SK-N-SH treated with all-trans-retinoic acid at 6 μM for 48 hours (cell line): ENCODE data around the gene TSHZ1.

Experiments
- ATAC-seq: fragments of 200-7000 bp; cut with Tn5 transposase; 3 replicates; pipeline ENCODE4 v1.9.1; 2020; ENCODE audit warnings: mild to moderate bottlenecking, moderate library complexity
- ARNTL ChIP-seq: fragments of 450-650 bp; formaldehyde crosslinking; IDR thresholded peaks from 2 replicates; pipeline ENCODE4 v1.5.0; 2020; ENCODE audit warnings: low read depth, mild to moderate bottlenecking, moderate library complexity, borderline replicate concordance
- BACH2 ChIP-seq: fragments of 250-450 bp; sonication (Bioruptor Pico); IDR thresholded peaks from 2 replicates; pipeline ENCODE4 v1.9.0; 2021; ENCODE audit warnings: mild to moderate bottlenecking, borderline replicate concordance
- CREB5 ChIP-seq: fragments of 250-450 bp; sonication (Bioruptor Pico); IDR thresholded peaks from 2 replicates; pipeline ENCODE4 v1.5.1; 2020; ENCODE audit warnings: low read depth, mild to moderate bottlenecking, moderate library complexity
- CSDC2 ChIP-seq: fragments of 250-450 bp; sonication (Bioruptor Pico); IDR thresholded peaks from 2 replicates; pipeline ENCODE4 v1.5.0; 2020; ENCODE audit warnings: mild to moderate bottlenecking, moderate library complexity
- CSRNP3 ChIP-seq: fragments of 250-450 bp; sonication (Bioruptor Pico); IDR thresholded peaks from 2 replicates; pipeline ENCODE4 v1.5.1; 2021; ENCODE audit warnings: mild to moderate bottlenecking, moderate library complexity
- ESRRG ChIP-seq: fragments of 250-450 bp; sonication (Bioruptor Pico); IDR thresholded peaks from 2 replicates; pipeline ENCODE4 v1.6.1; 2021; ENCODE audit warnings: mild to moderate bottlenecking
- GLIS3 ChIP-seq: fragments of 250-450 bp; sonication (Bioruptor Pico); IDR thresholded peaks from 2 replicates; pipeline ENCODE4 v1.5.0; 2020; ENCODE audit warnings: mild to moderate bottlenecking, moderate library complexity
- ISL1 ChIP-seq: fragments of 250-450 bp; sonication (Bioruptor Pico); IDR thresholded peaks from 2 replicates; pipeline ENCODE4 v2.1.2; 2022; ENCODE audit warnings: mild to moderate bottlenecking, moderate library complexity
- OSR1 ChIP-seq: fragments of 250-450 bp; sonication (Bioruptor Pico); IDR thresholded peaks from 2 replicates; pipeline ENCODE4 v1.8.0; 2022; ENCODE audit warnings: moderate library complexity, mild to moderate bottlenecking, inconsistent platforms
- PATZ1 ChIP-seq: fragments of 250-450 bp; sonication (Bioruptor Pico); IDR thresholded peaks from 2 replicates; pipeline ENCODE4 v1.8.0; 2020; ENCODE audit warnings: mild to moderate bottlenecking, moderate library complexity, borderline replicate concordance
- POU6F1 ChIP-seq: fragments of 250-450 bp; sonication (Bioruptor Pico); IDR thresholded peaks from 2 replicates; pipeline ENCODE4 v1.8.0; 2021; ENCODE audit warnings: low read depth, mild to moderate bottlenecking, moderate library complexity, borderline replicate concordance
- PPARA ChIP-seq: fragments of 250-450 bp; sonication (Bioruptor Pico); IDR thresholded peaks from 2 replicates; pipeline ENCODE4 v1.5.0; 2020; ENCODE audit warnings: mild to moderate bottlenecking, borderline replicate concordance
- RARB ChIP-seq: fragments of 250-450 bp; sonication (Bioruptor Pico); IDR thresholded peaks from 2 replicates; pipeline ENCODE4 v1.8.0; 2021; ENCODE audit warnings: mild to moderate bottlenecking, moderate library complexity
- SNAI2 ChIP-seq: fragments of 250-450 bp; sonication (Bioruptor Pico); IDR thresholded peaks from 2 replicates; pipeline ENCODE4 v1.5.0; 2020; ENCODE audit warnings: mild to moderate bottlenecking, moderate library complexity
- TCF4 ChIP-seq: fragments of 250-450 bp; sonication (Bioruptor Pico); IDR thresholded peaks from 2 replicates; pipeline ENCODE4 v1.8.0; 2021; ENCODE audit warnings: mild to moderate bottlenecking, moderate library complexity, borderline replicate concordance
- TOX ChIP-seq: fragments of 250-450 bp; sonication (Bioruptor Pico); IDR thresholded peaks from 2 replicates; pipeline ENCODE4 v1.8.0; 2021; ENCODE audit warnings: mild to moderate bottlenecking, moderate library complexity, borderline replicate concordance
- TSHZ2 ChIP-seq: fragments of 250-450 bp; sonication (Bioruptor Pico); IDR thresholded peaks from 2 replicates; pipeline ENCODE4 v1.5.0; 2020; ENCODE audit warnings: mild to moderate bottlenecking, moderate library complexity
- ZC3H10 ChIP-seq: fragments of 250-450 bp; sonication (Bioruptor Pico); IDR thresholded peaks from 2 replicates; pipeline ENCODE4 v1.5.1; 2021; ENCODE audit warnings: mild to moderate bottlenecking, moderate library complexity
- ZFP3 ChIP-seq: fragments of 250-450 bp; sonication (Bioruptor Pico); IDR thresholded peaks from 2 replicates; pipeline ENCODE4 v1.5.0; 2020; ENCODE audit warnings: mild to moderate bottlenecking, moderate library complexity
- ZFP30 ChIP-seq: fragments of 450-650 bp; formaldehyde crosslinking; IDR thresholded peaks from 2 replicates; pipeline ENCODE4 v1.5.0; 2022; ENCODE audit warnings: mild to moderate bottlenecking, moderate library complexity
- ZNF565 ChIP-seq: fragments of 450-650 bp; formaldehyde crosslinking; conservative IDR thresholded peaks from 2 replicates; pipeline ENCODE4 v1.5.0; 2020; ENCODE audit warnings: low read depth, mild to moderate bottlenecking, moderate library complexity
- ZNF8 ChIP-seq: fragments of 450-650 bp; formaldehyde crosslinking; IDR thresholded peaks from 2 replicates; pipeline ENCODE4 v1.5.0; 2020; ENCODE audit warnings: mild to moderate bottlenecking, moderate library complexity

TSHZ1 gene

GRCh38 chr18:75309564-75309963, 99.0 kb downstream of the TSHZ1 start:
- ATAC-seq, result no peak
- TF ChIP-seq ARNTL, result no peak

- ATAC-seq, result peak; percentile 31; the same call in 1 of the 3 replicates
- TF ChIP-seq ZC3H10 (CRISPR knock-in tag), result no peak
- no peak for TF ChIP-seq ZFP30 (CRISPR knock-in tag)
- no peak for TF ChIP-seq OSR1 (CRISPR knock-in tag)
- no peak for TF ChIP-seq PPARA (CRISPR knock-in tag)
- no peak for TF ChIP-seq CREB5 (CRISPR knock-in tag)
- TF ChIP-seq ZFP3 (CRISPR knock-in tag), result no peak
- no peak for TF ChIP-seq ESRRG
- TF ChIP-seq ARNTL, result no peak
- no peak for TF ChIP-seq GLIS3 (CRISPR knock-in tag)
- TF ChIP-seq TSHZ2 (CRISPR knock-in tag), result no peak
- no peak for TF ChIP-seq ISL1 (CRISPR knock-in tag)
- TF ChIP-seq PATZ1 (CRISPR knock-in tag), result no peak
- no peak for TF ChIP-seq ZNF565 (CRISPR knock-in tag)
Measured at GRCh38 chr18:75314117-75314516, 103.5 kb downstream of the TSHZ1 start.

GRCh38 chr18:75314606-75315005, 104.0 kb downstream of the TSHZ1 start:
- no peak for ATAC-seq
- no peak for TF ChIP-seq SNAI2 (CRISPR knock-in tag)
- no peak for TF ChIP-seq ZNF565 (CRISPR knock-in tag)
- TF ChIP-seq TOX, result no peak
- no peak for TF ChIP-seq CSDC2 (CRISPR knock-in tag)
- no peak for TF ChIP-seq CSRNP3
- no peak for TF ChIP-seq ZC3H10 (CRISPR knock-in tag)
- no peak for TF ChIP-seq ESRRG
- TF ChIP-seq POU6F1, result no peak
- TF ChIP-seq PATZ1 (CRISPR knock-in tag), result no peak
- no peak for TF ChIP-seq CREB5 (CRISPR knock-in tag)
- TF ChIP-seq ARNTL, result no peak
- TF ChIP-seq RARB (CRISPR knock-in tag), result no peak
- TF ChIP-seq TCF4 (CRISPR knock-in tag), result no peak
- TF ChIP-seq BACH2 (CRISPR knock-in tag), result no peak
- TF ChIP-seq ISL1 (CRISPR knock-in tag), result no peak
- no peak for TF ChIP-seq ZNF8
- no peak for TF ChIP-seq OSR1 (CRISPR knock-in tag)
- TF ChIP-seq, all 23 proteins: peak for 0
